ENCODE measurements around the gene CACNA1S. TPM values are rescaled to one million over a fixed set of nuclear protein-coding genes. Genes with fewer than 3 reads are reported as not detected.
A peak's percentile ranks its signal among the peaks of the same experiment; 100 is the strongest.

CACNA1S gene
- total RNA-seq, 1 donor from 2014 or later = not detected

DNA sequence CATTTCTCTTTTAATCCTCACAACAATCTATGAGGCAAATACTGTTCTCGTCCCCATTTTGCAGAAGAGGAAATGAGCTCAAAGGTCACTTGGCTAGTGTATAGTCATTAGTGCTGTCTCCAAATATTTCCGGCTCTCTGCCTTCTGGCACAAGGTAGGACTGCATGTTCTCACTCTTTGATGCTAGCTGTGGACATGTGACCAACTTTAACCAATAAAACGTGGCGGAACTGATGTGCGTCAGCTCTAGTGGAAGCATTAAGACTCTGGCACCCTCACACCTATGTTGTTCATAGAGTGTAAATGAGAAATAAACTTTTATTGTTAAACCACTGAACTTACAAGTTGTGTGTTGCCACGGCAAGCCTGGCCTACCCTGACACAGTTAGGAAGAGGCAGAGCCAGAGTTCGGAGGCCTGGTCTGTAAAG lies 83.8 kb downstream of the CACNA1S start:
- H3K27me3 Mint-ChIP-seq = no peaks in the 10 kb centered on the region
- no peak overlapping the region for H3K4me3 Mint-ChIP-seq
- ChIA-PET CTCF (interaction anchor here (1.9 kb wide), 2 partner anchors 49 to 57 kb away, joined by 4 to 7 read pairs; no protein-coding TSS in a partner anchor), POLR2A (interaction anchor here (1.9 kb wide), 1 partner anchor 11 kb away, joined by 5 read pairs; no protein-coding TSS in a partner anchor)
- no peaks in the 10 kb centered on the region for H3K9me3 Mint-ChIP-seq
- H3K27ac Mint-ChIP-seq = no peak overlapping the region
- TF ChIP-seq CTCF (IDR thresholded peaks at IDR 0.05) = no peak
- intact Hi-C loops (cut with micrococcal nuclease) = loop anchor here (10.0 kb wide), 1 partner anchor 476 kb away; the partner anchor contains the start of gene CSRP1
- no peaks in the 10 kb centered on the region for H3K36me3 Mint-ChIP-seq (ENCODE audit: low read depth)
- DNase-seq (no peak), ATAC-seq (ENCODE audit: low read depth) (no peak)
- H3K4me1 Mint-ChIP-seq = peaks cover 35% of the 10 kb centered on the region

GRCh38 chr1:201026836-201027235 lies 85.4 kb downstream of the CACNA1S start:
- DNase-seq (no peak), ATAC-seq (ENCODE audit: low read depth) (no peak)
- TF ChIP-seq CTCF (IDR thresholded peaks at IDR 0.05) = no peak
- POLR2A ChIA-PET = interaction anchor here (1.8 to 1.9 kb wide), 2 partner anchors 9 to 11 kb away, joined by 5 to 9 read pairs; no protein-coding TSS in a partner anchor
- Mint-ChIP-seq H3K27ac (peak overlapping the region; percentile 46), H3K36me3 (ENCODE audit: low read depth) (peaks cover 3% of the 10 kb centered on the region), H3K4me1 (peaks cover 46% of the 10 kb centered on the region), H3K4me3 (peak overlapping the region; percentile 41), H3K27me3 (no peaks in the 10 kb centered on the region), H3K9me3 (no peaks in the 10 kb centered on the region)
- intact Hi-C loops (cut with micrococcal nuclease) = loop anchor here (1.0 to 10.0 kb wide), 3 partner anchors 10 to 478 kb away; partner anchors contain the start of gene CSRP1
- CTCF ChIA-PET = interaction anchor here (1.5 to 2.9 kb wide), 5 partner anchors 10 to 55 kb away, joined by 5 to 12 read pairs (median 8); no protein-coding TSS in a partner anchor

- Mint-ChIP-seq H3K4me1 (peaks cover 52% of the 10 kb centered on the region), H3K27ac (peak overlapping the region; percentile 7), H3K9me3 (no peaks in the 10 kb centered on the region), H3K4me3 (peak overlapping the region; percentile 3), H3K27me3 (no peaks in the 10 kb centered on the region), H3K36me3 (ENCODE audit: low read depth) (peaks cover 3% of the 10 kb centered on the region)
- DNase-seq (no peak), ATAC-seq (ENCODE audit: low read depth) (no peak)
- intact Hi-C loops (cut with micrococcal nuclease) = loop anchor here (1.0 to 10.0 kb wide), 2 partner anchors 17 to 479 kb away; partner anchors contain the start of gene CSRP1
- CTCF ChIA-PET = interaction anchor here (0.8 to 2.9 kb wide), 9 partner anchors 10 to 93 kb away, joined by 3 to 12 read pairs (median 5); no protein-coding TSS in a partner anchor
- POLR2A ChIA-PET = interaction anchor here (1.0 to 1.8 kb wide), 3 partner anchors 9 to 357 kb away, joined by 4 to 9 read pairs (median 7); partner anchors contain the start of gene DDX59
- no peak for TF ChIP-seq CTCF (IDR thresholded peaks at IDR 0.05)
Observed at GRCh38 chr1:201026234-201026633, 86.0 kb downstream of the CACNA1S start.

- no peak for TF ChIP-seq CTCF (IDR thresholded peaks at IDR 0.05)
- peak overlapping the region; percentile 15 for H3K27ac Mint-ChIP-seq
- POLR2A ChIA-PET = interaction anchor here (1.0 to 1.8 kb wide), 3 partner anchors 8 to 356 kb away, joined by 4 to 9 read pairs (median 7); partner anchors contain the start of gene DDX59
- H3K4me1 Mint-ChIP-seq = peaks cover 58% of the 10 kb centered on the region
- DNase-seq (no peak), ATAC-seq (ENCODE audit: low read depth) (no peak)
- intact Hi-C loops (cut with micrococcal nuclease) = loop anchor here (1.0 to 10.0 kb wide), 2 partner anchors 18 to 479 kb away; partner anchors contain the start of gene CSRP1
- H3K27me3 Mint-ChIP-seq = no peaks in the 10 kb centered on the region
- CTCF ChIA-PET = interaction anchor here (0.8 to 2.9 kb wide), 9 partner anchors 9 to 93 kb away, joined by 3 to 12 read pairs (median 5); no protein-coding TSS in a partner anchor
- H3K9me3 Mint-ChIP-seq = no peaks in the 10 kb centered on the region
- H3K4me3 Mint-ChIP-seq = peak overlapping the region; percentile 7
- H3K36me3 Mint-ChIP-seq (ENCODE audit: low read depth) = peaks cover 3% of the 10 kb centered on the region
Observed at GRCh38 chr1:201025571-201026002, 86.6 kb downstream of the CACNA1S start.

- H3K36me3 Mint-ChIP-seq (ENCODE audit: low read depth) = peaks cover 3% of the 10 kb centered on the region
- peaks cover 68% of the 10 kb centered on the region for H3K4me1 Mint-ChIP-seq
- ChIA-PET POLR2A (interaction anchor here (0.6 to 1.8 kb wide), 2 partner anchors 355 to 1047 kb away, joined by 3 to 7 read pairs; partner anchors contain the start of gene DDX59), CTCF (interaction anchor here (2.0 to 2.9 kb wide), 2 partner anchors 45 to 52 kb away, joined by 10 to 12 read pairs; no protein-coding TSS in a partner anchor)
- ATAC-seq (ENCODE audit: low read depth) = no peak
- no peak overlapping the region for H3K4me3 Mint-ChIP-seq
- no peak for TF ChIP-seq CTCF (IDR thresholded peaks at IDR 0.05)
- H3K27me3 Mint-ChIP-seq = no peaks in the 10 kb centered on the region
- no peaks in the 10 kb centered on the region for H3K9me3 Mint-ChIP-seq
- no peak for DNase-seq
- no peak overlapping the region for H3K27ac Mint-ChIP-seq
- intact Hi-C loops (cut with micrococcal nuclease) = loop anchor here (5.0 to 10.0 kb wide), 5 partner anchors 148 to 1618 kb away; partner anchors contain the start of gene CSRP1
Observed at GRCh38 chr1:201024625-201024998, 87.6 kb downstream of the CACNA1S start.
